Measurements from ENCODE around the gene ANKS6.
A peak's percentile ranks its signal among the peaks of the same experiment; 100 is the strongest.

ANKS6 gene

GRCh38 chr9:98794802-98795201 is 1.6 kb downstream of the ANKS6 start:
- TF ChIP-seq, protein P1, sequence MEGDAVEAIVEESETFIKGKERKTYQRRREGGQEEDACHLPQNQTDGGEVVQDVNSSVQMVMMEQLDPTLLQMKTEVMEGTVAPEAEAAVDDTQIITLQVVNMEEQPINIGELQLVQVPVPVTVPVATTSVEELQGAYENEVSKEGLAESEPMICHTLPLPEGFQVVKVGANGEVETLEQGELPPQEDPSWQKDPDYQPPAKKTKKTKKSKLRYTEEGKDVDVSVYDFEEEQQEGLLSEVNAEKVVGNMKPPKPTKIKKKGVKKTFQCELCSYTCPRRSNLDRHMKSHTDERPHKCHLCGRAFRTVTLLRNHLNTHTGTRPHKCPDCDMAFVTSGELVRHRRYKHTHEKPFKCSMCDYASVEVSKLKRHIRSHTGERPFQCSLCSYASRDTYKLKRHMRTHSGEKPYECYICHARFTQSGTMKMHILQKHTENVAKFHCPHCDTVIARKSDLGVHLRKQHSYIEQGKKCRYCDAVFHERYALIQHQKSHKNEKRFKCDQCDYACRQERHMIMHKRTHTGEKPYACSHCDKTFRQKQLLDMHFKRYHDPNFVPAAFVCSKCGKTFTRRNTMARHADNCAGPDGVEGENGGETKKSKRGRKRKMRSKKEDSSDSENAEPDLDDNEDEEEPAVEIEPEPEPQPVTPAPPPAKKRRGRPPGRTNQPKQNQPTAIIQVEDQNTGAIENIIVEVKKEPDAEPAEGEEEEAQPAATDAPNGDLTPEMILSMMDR (conservative IDR thresholded peaks at IDR 0.05; ENCODE audit: control insufficient read depth, insufficient read depth, low read depth, low read length): no peak
- DNase-seq (ENCODE audit: low read depth): no peak
- H3K4me3 ChIP-seq (ENCODE audit: control insufficient read depth, low read depth, low read length): peak overlapping the region; percentile 1

DNA sequence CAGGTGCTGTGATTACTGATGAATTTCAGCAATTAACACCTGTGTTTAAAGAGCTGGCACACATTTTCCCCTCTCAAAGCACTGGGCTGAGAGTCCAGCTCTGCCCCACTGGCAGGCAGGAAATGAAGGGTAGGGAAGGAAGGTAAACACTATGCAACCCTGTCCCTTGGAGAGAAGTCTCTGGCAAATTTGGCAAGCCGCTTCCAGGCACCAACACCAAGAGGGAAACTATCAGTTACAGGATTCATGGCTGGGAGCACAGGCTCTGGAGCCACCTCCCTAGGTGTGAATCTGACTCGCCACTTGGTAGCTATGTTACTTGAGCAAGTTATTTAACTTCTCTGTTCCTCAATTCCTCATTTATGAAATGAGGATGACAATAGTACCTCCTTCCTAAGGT is 3.3 kb downstream of the ANKS6 start:
- no peak overlapping the region for H3K4me3 ChIP-seq (ENCODE audit: control insufficient read depth, low read depth, low read length)
- no peak for DNase-seq (ENCODE audit: low read depth)
- TF ChIP-seq, protein P1 (conservative IDR thresholded peaks at IDR 0.05; ENCODE audit: control insufficient read depth, insufficient read depth, low read depth, low read length): no peak

GRCh38 chr9:98791608-98792490 is 4.5 kb downstream of the ANKS6 start:
- no peak for DNase-seq (ENCODE audit: low read depth)
- no peak overlapping the region for H3K4me3 ChIP-seq (ENCODE audit: control insufficient read depth, low read depth, low read length)
- TF ChIP-seq, protein P1 (conservative IDR thresholded peaks at IDR 0.05; ENCODE audit: control insufficient read depth, insufficient read depth, low read depth, low read length): no peak

DNA sequence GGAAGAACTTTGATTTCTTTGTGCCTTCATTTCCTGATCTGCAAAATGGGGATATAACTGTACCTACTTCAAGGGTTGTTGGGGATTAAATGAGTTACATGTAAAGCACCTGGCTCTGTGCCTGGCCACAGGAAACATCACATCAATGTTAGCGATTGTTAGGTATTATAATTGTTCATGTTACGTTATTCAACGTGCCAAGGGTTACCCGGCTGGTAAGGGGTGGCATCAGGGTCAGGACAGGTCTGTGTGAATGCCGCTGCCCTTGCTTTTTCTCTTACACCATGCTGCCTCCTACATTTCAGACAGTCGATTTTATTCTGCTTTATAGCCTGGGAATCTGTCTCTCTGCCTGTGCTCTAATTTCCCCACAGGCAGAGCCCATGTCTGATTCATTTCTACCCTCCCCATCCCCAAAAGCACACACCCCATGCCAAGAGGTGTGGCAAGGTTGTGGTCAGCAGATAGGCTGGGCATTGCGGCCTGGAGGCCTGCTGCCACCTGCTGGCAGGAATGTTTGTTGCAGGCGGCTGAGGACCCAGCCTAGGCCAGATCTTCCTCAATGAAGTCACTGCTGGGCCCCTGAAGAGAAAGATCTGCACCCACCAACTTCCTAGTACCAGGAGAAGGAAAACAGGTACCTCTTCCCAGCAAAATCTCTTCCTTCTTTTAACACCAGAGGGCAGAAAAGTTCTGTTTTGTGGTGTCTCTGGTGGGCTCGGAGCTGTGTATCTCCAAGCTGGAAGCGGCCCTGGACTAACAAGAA is 5.3 kb downstream of the ANKS6 start:
- TF ChIP-seq, protein P1 (conservative IDR thresholded peaks at IDR 0.05; ENCODE audit: control insufficient read depth, insufficient read depth, low read depth, low read length): peak; percentile 95
- H3K4me3 ChIP-seq (ENCODE audit: control insufficient read depth, low read depth, low read length): no peak overlapping the region
- DNase-seq (ENCODE audit: low read depth): peak; percentile 97

GRCh38 chr9:98790134-98790841 is 6.1 kb downstream of the ANKS6 start:
- no peak overlapping the region for H3K4me3 ChIP-seq (ENCODE audit: control insufficient read depth, low read depth, low read length)
- TF ChIP-seq, protein P1 (conservative IDR thresholded peaks at IDR 0.05; ENCODE audit: control insufficient read depth, insufficient read depth, low read depth, low read length): no peak
- DNase-seq (ENCODE audit: low read depth): no peak

DNA sequence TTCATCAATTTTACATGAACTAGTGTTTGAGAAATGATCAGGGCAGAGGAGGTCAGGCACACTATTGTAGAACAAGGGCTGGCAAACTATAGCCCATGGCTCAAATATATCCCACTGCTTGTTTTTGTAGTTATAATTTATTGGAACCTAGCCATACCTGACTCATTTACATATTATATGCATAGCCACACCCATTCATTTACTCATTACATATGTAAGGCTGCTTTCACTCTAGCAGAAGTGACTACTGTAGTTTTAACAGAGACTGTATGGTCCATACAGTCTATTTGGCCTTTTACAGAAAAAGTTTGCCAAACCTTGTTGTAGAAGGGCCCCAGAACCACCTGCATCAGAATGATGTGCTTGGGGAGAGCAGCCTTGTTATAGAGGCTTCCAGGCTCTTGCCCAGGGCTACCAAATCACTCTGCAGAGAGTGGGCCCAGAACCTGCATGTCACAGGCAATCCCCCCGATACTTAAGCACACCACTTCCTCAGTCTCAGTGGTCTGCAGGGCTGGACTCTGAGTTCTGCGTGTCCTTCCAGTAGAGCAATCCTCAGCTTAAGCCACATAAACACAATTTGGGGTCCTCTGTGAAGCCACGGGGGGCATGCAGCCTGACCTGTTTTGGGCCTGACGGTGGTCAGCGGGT is 6.7 kb downstream of the ANKS6 start:
- no peak overlapping the region for H3K4me3 ChIP-seq (ENCODE audit: control insufficient read depth, low read depth, low read length)
- TF ChIP-seq, protein P1 (conservative IDR thresholded peaks at IDR 0.05; ENCODE audit: control insufficient read depth, insufficient read depth, low read depth, low read length): no peak
- peak; percentile 26 for DNase-seq (ENCODE audit: low read depth)
